Panc1 (cell line): Measurements from ENCODE around the gene LRRC34.

Experiments used
- POLR2AphosphoS5 ChIP-seq: IDR thresholded peaks from 2 replicates; pipeline ENCODE4 v1.6.1; 2012; ENCODE audit warnings: mild to moderate bottlenecking, low read depth, low read length, moderate library complexity
- SIN3A ChIP-seq: IDR thresholded peaks from 2 replicates; pipeline ENCODE4 v1.6.1; 2012; ENCODE audit warnings: low read depth, mild to moderate bottlenecking, low read length, moderate library complexity, borderline replicate concordance; ENCODE audit not compliant: insufficient read depth
- TCF7L2 ChIP-seq: IDR thresholded peaks from 2 replicates; pipeline ENCODE4 v1.6.1; 2011; ENCODE audit warnings: mild to moderate bottlenecking, low read depth, low read length, inconsistent platforms
- TF ChIP-seq, protein P1 (sequence below): fragments of 450-650 bp; IDR thresholded peaks from 2 replicates; pipeline ENCODE4 v1.5.1; 2017; ENCODE audit warnings: mild to moderate bottlenecking
- TF ChIP-seq, protein P2 (sequence below), 2 experiments: IDR thresholded peaks; 2 replicates each; pipeline ENCODE4 v1.6.1; 2011 to 2012; ENCODE audit warnings: low read depth in 2 of 2, control low read depth in 1 of 2, low read length in 1 of 2, mild to moderate bottlenecking in 1 of 2, moderate library complexity in 1 of 2; ENCODE audit not compliant: insufficient read depth in 1 of 2

DNA sequence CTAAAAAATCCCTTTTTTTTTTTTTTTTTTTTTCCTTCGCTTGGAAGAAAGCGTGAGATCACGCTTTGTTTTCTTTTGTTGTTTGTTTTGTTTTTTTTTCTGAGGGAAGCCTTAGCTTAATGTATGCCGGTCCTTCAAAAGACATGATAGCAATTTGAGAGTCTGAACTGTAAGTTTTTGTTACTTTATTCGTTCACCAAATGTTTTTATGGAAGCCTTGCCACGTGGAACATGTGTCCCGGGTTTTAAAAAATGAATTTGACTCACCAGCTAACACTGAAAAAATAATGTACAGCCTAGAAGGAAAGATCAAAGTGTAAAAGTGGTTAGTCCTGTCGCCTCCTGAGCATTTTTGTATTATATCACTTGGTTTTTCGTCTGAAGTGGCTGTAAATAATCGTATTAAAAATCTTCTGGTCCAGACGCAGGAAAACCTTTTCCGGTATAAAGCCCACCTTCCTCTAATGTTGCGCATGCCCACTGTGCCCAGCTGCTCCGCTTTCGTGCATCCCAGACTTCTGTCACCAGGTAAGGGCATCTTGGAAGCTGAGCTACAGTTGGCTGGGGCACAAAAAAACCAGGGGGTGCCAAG, 40.3 kb downstream of the LRRC34 start:
- TF ChIP-seq TCF7L2 (no peak; the same call in 1 of the 2 replicates), POLR2AphosphoS5 (no peak), SIN3A (no peak)
- TF ChIP-seq, protein P1, sequence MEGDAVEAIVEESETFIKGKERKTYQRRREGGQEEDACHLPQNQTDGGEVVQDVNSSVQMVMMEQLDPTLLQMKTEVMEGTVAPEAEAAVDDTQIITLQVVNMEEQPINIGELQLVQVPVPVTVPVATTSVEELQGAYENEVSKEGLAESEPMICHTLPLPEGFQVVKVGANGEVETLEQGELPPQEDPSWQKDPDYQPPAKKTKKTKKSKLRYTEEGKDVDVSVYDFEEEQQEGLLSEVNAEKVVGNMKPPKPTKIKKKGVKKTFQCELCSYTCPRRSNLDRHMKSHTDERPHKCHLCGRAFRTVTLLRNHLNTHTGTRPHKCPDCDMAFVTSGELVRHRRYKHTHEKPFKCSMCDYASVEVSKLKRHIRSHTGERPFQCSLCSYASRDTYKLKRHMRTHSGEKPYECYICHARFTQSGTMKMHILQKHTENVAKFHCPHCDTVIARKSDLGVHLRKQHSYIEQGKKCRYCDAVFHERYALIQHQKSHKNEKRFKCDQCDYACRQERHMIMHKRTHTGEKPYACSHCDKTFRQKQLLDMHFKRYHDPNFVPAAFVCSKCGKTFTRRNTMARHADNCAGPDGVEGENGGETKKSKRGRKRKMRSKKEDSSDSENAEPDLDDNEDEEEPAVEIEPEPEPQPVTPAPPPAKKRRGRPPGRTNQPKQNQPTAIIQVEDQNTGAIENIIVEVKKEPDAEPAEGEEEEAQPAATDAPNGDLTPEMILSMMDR = no peak
- TF ChIP-seq, protein P2, sequence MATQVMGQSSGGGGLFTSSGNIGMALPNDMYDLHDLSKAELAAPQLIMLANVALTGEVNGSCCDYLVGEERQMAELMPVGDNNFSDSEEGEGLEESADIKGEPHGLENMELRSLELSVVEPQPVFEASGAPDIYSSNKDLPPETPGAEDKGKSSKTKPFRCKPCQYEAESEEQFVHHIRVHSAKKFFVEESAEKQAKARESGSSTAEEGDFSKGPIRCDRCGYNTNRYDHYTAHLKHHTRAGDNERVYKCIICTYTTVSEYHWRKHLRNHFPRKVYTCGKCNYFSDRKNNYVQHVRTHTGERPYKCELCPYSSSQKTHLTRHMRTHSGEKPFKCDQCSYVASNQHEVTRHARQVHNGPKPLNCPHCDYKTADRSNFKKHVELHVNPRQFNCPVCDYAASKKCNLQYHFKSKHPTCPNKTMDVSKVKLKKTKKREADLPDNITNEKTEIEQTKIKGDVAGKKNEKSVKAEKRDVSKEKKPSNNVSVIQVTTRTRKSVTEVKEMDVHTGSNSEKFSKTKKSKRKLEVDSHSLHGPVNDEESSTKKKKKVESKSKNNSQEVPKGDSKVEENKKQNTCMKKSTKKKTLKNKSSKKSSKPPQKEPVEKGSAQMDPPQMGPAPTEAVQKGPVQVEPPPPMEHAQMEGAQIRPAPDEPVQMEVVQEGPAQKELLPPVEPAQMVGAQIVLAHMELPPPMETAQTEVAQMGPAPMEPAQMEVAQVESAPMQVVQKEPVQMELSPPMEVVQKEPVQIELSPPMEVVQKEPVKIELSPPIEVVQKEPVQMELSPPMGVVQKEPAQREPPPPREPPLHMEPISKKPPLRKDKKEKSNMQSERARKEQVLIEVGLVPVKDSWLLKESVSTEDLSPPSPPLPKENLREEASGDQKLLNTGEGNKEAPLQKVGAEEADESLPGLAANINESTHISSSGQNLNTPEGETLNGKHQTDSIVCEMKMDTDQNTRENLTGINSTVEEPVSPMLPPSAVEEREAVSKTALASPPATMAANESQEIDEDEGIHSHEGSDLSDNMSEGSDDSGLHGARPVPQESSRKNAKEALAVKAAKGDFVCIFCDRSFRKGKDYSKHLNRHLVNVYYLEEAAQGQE (IDR thresholded peaks at IDR 0.05; ENCODE audit: insufficient read depth in 1 of 2, low read depth in 2 of 2, low read length in 1 of 2) = no peak
